Thyroid gland (tissue), 4 donors: Measurements from ENCODE around the gene SYS1. TPM values are rescaled to one million over a fixed set of nuclear protein-coding genes. Genes with fewer than 3 reads are reported as not detected.
A peak's percentile ranks its signal among the peaks of the same experiment; 100 is the strongest.

Experiments
- DNase-seq, 2 donors: peaks; one replicate each; pipeline ENCODE4 v3.0.0-alpha.2; 2019
- H3K27ac ChIP-seq, 3 donors: fragments of 200-600 bp; sonication (generic); 1 replicate in 2 of 3; 2 replicates in 1 of 3; pipeline ENCODE4 v1.5.1; 2016 to 2019; ENCODE audit warnings: mild to moderate bottlenecking in 1 of 3, moderate library complexity in 1 of 3
- H3K27me3 ChIP-seq: fragments of 200-600 bp; sonication (generic); one replicate; pipeline ENCODE4 v1.5.1; 2019
- H3K36me3 ChIP-seq, 2 donors: fragments of 200-600 bp; sonication (generic); one replicate each; pipeline ENCODE4 v1.5.1; 2016 to 2019
- H3K4me1 ChIP-seq, 2 donors: fragments of 200-600 bp; sonication (generic); one replicate each; pipeline ENCODE4 v1.5.1; 2017 to 2019
- H3K4me3 ChIP-seq, 3 donors: fragments of 200-600 bp; sonication (generic); replicated peaks in 1 of 3; 1 replicate in 2 of 3; 2 replicates in 1 of 3; pipeline ENCODE4 v1.5.1; 2016; ENCODE audit warnings: mild to moderate bottlenecking in 1 of 3
- H3K9me3 ChIP-seq: fragments of 200-600 bp; sonication (generic); one replicate; pipeline ENCODE4 v1.5.1; 2017
- POLR2A ChIP-seq, 2 donors: fragments of 450-650 bp; IDR thresholded peaks; one replicate each; pipeline ENCODE4 v1.6.1; 2017; ENCODE audit warnings: antibody characterized with exemption in 2 of 2, mild to moderate bottlenecking in 2 of 2, moderate library complexity in 1 of 2
- WGBS, 2 donors: methylation state at CpG; one replicate each; pipeline ENCODE4 v1.1.5; 2017; 5-methylcytosine and 5-hydroxymethylcytosine counted together
- intact Hi-C: fragments of 100-400 bp; cut with DNase I; formaldehyde crosslinking; loops from one replicate; pipeline ENCODE4 v1.15.1; 2023
- total RNA-seq, 4 donors: library from RNA; depleted of rRNA; stranded (reverse); fragments of >200 nt; gene quantifications; one replicate each; pipeline ENCODE4 v1.2.3, GENCODE V29; 2016
- TF ChIP-seq, protein P1 (sequence below), 6 experiments: fragments of 200-600 bp in 3 of 6; fragments of 450-650 bp in 3 of 6; sonication (generic) in 3 of 6; IDR thresholded peaks; one replicate each; pipeline ENCODE4 v1.5.1; 2016 to 2019; ENCODE audit warnings: antibody characterized with exemption in 6 of 6, mild to moderate bottlenecking in 2 of 6, inconsistent platforms in 1 of 6, moderate library complexity in 1 of 6

Gene SYS1
- total RNA-seq, 4 donors from 2014 or later = 52.7 to 86.1 (median 76.6) TPM

DNA sequence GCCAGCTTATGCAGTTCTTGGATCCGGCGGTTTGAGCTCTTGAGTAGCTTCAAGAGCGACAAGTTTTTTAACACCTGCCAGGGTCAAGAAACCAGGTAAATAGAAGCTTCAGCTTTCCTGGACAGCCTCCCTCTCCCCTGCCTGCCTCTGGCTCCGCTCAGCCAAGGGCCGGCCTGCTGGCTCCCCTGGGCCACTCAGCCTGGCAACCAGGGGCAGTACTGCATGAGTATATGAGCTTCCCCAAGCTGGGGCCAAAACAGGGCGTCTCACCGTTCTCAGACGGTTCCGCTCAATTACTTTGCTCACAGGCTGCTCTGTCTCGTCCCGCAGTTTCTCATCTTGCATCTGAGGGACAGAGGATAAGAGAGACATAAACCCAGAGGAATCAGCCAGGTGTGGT is 14.3 kb downstream of the SYS1 start:
- peak; percentile 74 to 78 for DNase-seq
- WGBS, 2 donors = 54 to 59% methylated on average over 8 to 11 of the region's 11 CpGs

DNA sequence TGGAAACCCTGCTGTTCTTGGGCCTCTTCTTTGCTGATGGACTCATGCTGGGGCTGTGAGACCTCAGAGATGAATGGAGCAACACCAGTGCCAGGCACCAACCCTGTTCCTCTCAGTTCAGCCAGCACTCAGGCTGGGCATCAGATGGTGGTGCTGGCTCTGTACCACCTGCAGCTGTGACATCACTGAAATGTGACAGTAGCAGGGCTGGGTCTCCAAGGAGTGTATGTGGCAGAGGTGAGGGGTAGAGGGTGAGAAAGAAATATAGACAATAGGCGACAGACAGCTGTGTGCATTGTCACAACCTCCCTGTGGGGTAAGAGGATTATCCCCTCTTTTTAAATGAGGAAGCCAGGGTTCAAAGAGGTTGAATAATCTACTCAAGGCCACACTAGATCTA is 15.2 kb downstream of the SYS1 start, which contains the start of gene TP53TG5:
TP53TG5 (minus strand) TSS at position 135 of the 400 bp plus-strand sequence; CDS start at position 46, 89 bp downstream.
- intact Hi-C loops = no loop called here
- WGBS, 2 donors = 90 to 100% methylated on average over 1 of the region's 1 CpG
- Histone ChIP-seq H3K36me3 (no peaks in the 10 kb centered on the region), H3K9me3 (no peaks in the 10 kb centered on the region), H3K27me3 (no peaks in the 10 kb centered on the region), H3K4me3 (no peak within 1 kb of the TSS), H3K4me1 (peaks cover 14 to 20% of the 10 kb centered on the region in 2 donors), H3K27ac (peak within 1 kb of the TSS in 2 of 3 donors; percentile 12 to 26)
- no peak for DNase-seq
- no peak for TF ChIP-seq POLR2A (IDR thresholded peaks at IDR 0.05)
- TF ChIP-seq, protein P1, sequence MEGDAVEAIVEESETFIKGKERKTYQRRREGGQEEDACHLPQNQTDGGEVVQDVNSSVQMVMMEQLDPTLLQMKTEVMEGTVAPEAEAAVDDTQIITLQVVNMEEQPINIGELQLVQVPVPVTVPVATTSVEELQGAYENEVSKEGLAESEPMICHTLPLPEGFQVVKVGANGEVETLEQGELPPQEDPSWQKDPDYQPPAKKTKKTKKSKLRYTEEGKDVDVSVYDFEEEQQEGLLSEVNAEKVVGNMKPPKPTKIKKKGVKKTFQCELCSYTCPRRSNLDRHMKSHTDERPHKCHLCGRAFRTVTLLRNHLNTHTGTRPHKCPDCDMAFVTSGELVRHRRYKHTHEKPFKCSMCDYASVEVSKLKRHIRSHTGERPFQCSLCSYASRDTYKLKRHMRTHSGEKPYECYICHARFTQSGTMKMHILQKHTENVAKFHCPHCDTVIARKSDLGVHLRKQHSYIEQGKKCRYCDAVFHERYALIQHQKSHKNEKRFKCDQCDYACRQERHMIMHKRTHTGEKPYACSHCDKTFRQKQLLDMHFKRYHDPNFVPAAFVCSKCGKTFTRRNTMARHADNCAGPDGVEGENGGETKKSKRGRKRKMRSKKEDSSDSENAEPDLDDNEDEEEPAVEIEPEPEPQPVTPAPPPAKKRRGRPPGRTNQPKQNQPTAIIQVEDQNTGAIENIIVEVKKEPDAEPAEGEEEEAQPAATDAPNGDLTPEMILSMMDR (IDR thresholded peaks at IDR 0.05) = no peak

More for the DNA sequence above, 14.3 kb downstream of the SYS1 start:
- Histone ChIP-seq H3K4me1 (peaks cover 14 to 28% of the 10 kb centered on the region in 2 donors), H3K27me3 (no peaks in the 10 kb centered on the region), H3K36me3 (no peaks in the 10 kb centered on the region), H3K9me3 (no peaks in the 10 kb centered on the region), H3K4me3 (no peak overlapping the region), H3K27ac (peak overlapping the region in 2 of 3 donors; percentile 12 to 26)
- intact Hi-C loops = no loop called here
- TF ChIP-seq POLR2A (IDR thresholded peaks at IDR 0.05) = no peak
- TF ChIP-seq, protein P1 (IDR thresholded peaks at IDR 0.05) = peak in 2 of 6 experiments; percentile 14

DNA sequence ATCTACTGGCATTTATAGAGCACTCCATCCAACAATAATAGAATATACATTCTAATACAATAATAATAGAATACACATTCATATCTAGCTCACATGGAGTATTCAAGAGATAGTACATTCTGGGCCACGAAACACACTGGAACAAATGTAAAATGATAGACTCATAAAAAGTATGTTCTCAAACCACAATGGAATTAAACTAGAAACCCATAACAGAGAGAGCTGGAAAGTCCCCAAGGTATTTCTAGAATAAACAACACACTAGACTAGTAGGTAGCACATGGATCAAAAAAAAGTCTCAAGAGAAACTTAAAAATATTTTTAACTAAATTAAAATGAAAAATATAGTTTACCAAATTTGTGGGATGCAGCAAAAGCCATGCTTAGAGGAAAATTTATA is 24.3 kb downstream of the SYS1 start:
- H3K4me1 ChIP-seq = no peaks in the 10 kb centered on the region
- TF ChIP-seq POLR2A (IDR thresholded peaks at IDR 0.05) = no peak
- TF ChIP-seq, protein P1 (IDR thresholded peaks at IDR 0.05) = no peak
- no peaks in the 10 kb centered on the region for H3K9me3 ChIP-seq
- 95 to 96% methylated on average over 1 of the region's 1 CpG for WGBS, 2 donors
- DNase-seq = no peak
- intact Hi-C loops = no loop called here
- H3K4me3 ChIP-seq = no peak overlapping the region
- no peak overlapping the region for H3K27ac ChIP-seq
- no peaks in the 10 kb centered on the region for H3K27me3 ChIP-seq
- no peaks in the 10 kb centered on the region for H3K36me3 ChIP-seq

DNA sequence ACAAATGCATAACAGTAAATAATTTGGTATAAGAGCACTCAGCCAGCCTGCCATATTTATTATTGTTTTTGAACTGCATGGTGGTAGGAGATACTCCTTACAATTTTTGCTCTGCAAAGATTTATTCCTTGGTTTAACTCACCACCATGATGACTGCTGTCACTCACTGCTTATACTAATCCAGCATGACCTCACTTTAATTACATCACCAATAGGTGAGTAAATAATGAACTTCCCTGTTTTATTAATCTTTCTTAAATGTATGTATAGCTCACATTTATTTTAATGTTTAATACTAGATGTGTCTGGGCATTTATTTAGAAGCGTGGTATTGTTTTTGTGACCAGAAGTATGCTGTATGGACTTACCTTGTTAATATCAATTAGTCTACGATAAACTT is 28.0 kb downstream of the SYS1 start:
- no peak for TF ChIP-seq POLR2A (IDR thresholded peaks at IDR 0.05)
- TF ChIP-seq, protein P1 (IDR thresholded peaks at IDR 0.05) = no peak
- no peaks in the 10 kb centered on the region for H3K36me3 ChIP-seq
- H3K4me1 ChIP-seq = no peaks in the 10 kb centered on the region
- no peak for DNase-seq
- intact Hi-C loops = no loop called here
- no peak overlapping the region for H3K27ac ChIP-seq
- WGBS, 2 donors = 96 to 97% methylated on average over 2 of the region's 2 CpGs
- no peaks in the 10 kb centered on the region for H3K9me3 ChIP-seq
- no peak overlapping the region for H3K4me3 ChIP-seq
- H3K27me3 ChIP-seq = no peaks in the 10 kb centered on the region

DNA sequence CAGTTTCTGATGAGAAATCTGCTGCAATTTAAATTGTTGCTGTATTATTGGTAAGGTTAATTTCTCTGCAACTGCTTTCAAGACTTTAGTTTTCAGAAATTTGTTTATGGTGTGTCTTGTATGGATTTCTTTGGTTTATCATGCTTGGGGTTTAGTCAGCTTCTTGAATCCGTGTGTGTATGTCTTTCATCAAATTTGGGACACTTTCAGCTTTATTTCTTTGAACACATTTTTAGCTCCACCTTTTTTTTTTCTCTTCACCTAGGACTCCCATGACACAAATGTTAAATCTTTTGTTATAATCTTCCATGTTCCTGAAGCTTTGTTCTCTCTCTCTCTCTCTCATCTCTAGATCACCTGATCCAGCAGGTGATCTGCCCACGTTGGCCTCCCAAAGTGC is 28.6 kb downstream of the SYS1 start:
- H3K4me3 ChIP-seq = no peak overlapping the region
- 79 to 86% methylated on average over 2 of the region's 2 CpGs for WGBS, 2 donors
- TF ChIP-seq, protein P1 (IDR thresholded peaks at IDR 0.05) = no peak
- no peak for TF ChIP-seq POLR2A (IDR thresholded peaks at IDR 0.05)
- DNase-seq = no peak
- H3K27ac ChIP-seq = no peak overlapping the region
- intact Hi-C loops = no loop called here
- no peaks in the 10 kb centered on the region for H3K4me1 ChIP-seq
- no peaks in the 10 kb centered on the region for H3K9me3 ChIP-seq
- H3K27me3 ChIP-seq = no peaks in the 10 kb centered on the region
- no peaks in the 10 kb centered on the region for H3K36me3 ChIP-seq
